Measurements from ENCODE around the gene NEURL1B.

NEURL1B gene

DNA sequence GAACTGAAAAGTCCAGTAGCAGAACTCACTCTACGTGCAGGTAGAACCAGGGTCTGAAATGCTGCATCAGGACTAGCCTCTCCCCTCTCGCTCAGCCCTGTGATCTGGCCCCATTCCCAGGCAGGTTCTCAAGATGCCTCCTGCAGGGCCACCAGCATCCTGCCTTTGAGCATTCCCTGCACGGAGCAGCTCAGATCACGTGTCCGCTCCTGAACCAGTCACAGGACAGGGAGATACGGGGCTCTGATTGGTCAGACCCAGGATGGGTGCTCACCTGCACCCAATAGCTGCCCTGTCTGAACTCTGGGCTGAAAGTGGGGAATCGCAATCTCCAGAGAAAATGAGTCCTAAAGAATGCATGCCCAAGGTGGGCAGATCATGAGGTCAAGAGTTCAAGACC, 50.8 kb downstream of the NEURL1B start:
- FAIRE-seq (no peak), DNase-seq (ENCODE audit: insufficient read length, low spot score) (no peak)
- TF ChIP-seq, protein P1, sequence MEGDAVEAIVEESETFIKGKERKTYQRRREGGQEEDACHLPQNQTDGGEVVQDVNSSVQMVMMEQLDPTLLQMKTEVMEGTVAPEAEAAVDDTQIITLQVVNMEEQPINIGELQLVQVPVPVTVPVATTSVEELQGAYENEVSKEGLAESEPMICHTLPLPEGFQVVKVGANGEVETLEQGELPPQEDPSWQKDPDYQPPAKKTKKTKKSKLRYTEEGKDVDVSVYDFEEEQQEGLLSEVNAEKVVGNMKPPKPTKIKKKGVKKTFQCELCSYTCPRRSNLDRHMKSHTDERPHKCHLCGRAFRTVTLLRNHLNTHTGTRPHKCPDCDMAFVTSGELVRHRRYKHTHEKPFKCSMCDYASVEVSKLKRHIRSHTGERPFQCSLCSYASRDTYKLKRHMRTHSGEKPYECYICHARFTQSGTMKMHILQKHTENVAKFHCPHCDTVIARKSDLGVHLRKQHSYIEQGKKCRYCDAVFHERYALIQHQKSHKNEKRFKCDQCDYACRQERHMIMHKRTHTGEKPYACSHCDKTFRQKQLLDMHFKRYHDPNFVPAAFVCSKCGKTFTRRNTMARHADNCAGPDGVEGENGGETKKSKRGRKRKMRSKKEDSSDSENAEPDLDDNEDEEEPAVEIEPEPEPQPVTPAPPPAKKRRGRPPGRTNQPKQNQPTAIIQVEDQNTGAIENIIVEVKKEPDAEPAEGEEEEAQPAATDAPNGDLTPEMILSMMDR (IDR thresholded peaks at IDR 0.05; ENCODE audit: insufficient read depth, missing control alignments) = no peak

- TF ChIP-seq, protein P1 (IDR thresholded peaks at IDR 0.05; ENCODE audit: insufficient read depth, missing control alignments) = no peak
- no peak for FAIRE-seq
- DNase-seq (ENCODE audit: insufficient read length, low spot score) = no peak
These were observed 51.4 kb downstream of the NEURL1B start for GRCh38 chr5:172692451-172692850.

DNA sequence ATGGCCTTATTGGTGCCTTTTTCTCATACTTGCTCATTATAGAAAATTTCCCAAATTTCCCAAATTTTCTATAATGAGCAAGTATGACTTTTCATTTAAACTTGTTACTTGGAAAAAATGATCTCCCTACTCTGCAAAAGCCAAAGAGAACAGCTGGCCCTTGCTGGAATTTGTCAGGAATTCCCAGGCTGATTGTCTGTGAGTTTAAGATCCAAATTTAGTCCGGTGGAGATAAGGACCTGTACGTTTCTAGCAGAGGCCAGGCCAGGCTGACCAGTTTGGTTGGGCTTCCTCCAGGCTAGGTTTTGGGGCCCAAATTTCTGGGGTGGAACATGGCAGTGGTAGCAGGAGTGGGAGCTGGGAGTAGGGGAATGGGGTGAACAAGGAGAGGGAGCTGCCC, 51.9 kb downstream of the NEURL1B start:
- no peak for DNase-seq (ENCODE audit: insufficient read length, low spot score)
- no peak for FAIRE-seq
- TF ChIP-seq, protein P1 (IDR thresholded peaks at IDR 0.05; ENCODE audit: insufficient read depth, missing control alignments) = no peak

DNA sequence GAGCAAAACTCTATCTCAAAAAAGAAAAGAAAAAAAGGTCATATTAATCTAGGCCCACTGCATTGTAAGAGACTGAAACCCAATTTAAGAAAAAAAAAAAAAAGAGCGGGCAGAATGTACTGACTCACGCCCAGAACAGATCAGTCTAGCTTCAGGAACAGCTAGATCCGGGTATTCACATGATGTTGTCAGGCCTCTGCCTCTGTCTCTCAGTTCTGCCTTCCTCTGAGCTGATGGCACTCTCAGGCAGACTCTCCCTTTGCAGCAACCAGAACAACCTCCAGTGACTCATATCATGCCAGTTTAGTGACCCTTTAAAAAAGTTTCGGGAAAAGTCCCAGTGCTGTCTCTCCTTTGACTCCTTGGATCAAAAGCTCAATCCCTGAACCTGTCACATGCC, 53.0 kb downstream of the NEURL1B start:
- TF ChIP-seq, protein P1 (IDR thresholded peaks at IDR 0.05; ENCODE audit: insufficient read depth, missing control alignments) = no peak
- FAIRE-seq = no peak
- no peak for DNase-seq (ENCODE audit: insufficient read length, low spot score)

- TF ChIP-seq, protein P1 (IDR thresholded peaks at IDR 0.05; ENCODE audit: insufficient read depth, missing control alignments) = no peak
- FAIRE-seq (no peak), DNase-seq (ENCODE audit: insufficient read length, low spot score) (no peak)
These were observed 53.5 kb downstream of the NEURL1B start for GRCh38 chr5:172694541-172694940.

DNA sequence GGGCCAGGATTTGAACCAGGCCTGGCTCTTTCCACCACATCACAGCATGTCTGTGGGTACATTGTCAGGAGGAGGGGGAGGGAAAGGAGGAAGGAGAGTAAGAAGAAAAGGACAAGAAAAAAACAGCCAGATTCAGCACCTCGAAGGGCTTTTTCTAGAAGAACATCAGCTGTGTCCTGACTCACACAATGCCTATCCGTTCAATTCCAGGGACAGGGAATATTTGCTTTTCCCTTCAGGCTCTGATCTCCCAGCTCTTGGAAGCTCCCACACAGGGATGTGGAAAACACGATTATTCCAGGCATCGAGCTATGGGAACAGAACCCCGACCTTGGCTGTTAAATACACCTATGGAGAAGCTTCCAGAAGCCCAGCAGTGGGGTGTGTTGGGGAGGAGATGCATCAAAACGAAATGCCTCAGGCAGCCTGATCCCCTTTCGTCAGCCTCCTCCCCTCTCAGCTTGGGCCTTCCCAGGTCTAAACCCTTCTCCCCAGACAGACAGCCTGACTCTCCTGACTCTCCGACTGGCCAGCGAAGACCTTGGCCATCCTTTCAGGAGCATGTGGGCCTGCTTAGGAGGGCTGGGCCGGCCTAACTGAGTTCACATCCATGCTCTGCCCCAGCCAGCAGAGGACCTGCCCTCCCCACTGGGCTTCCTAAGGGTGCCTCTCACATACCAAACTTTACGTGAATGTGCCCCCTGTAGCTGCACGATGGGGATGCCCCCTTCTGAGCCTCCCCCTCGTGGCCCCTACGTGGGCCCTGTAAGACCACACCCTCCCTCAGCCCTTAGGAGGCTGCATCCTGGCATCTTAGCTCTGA, 54.4 kb downstream of the NEURL1B start:
- TF ChIP-seq, protein P1 (IDR thresholded peaks at IDR 0.05; ENCODE audit: insufficient read depth, missing control alignments) = no peak
- no peak for FAIRE-seq

GRCh38 chr5:172696171-172696849, 55.2 kb downstream of the NEURL1B start:
- TF ChIP-seq, protein P1 (IDR thresholded peaks at IDR 0.05; ENCODE audit: insufficient read depth, missing control alignments) = no peak
- DNase-seq (ENCODE audit: insufficient read length, low spot score) (no peak), FAIRE-seq (no peak)

More for the DNA sequence above, 54.4 kb downstream of the NEURL1B start:
- no peak for DNase-seq (ENCODE audit: insufficient read length, low spot score)

Data from D721Med (cell line).